Trophoblast cell (in vitro differentiated cells and primary cell): Measurements from ENCODE around the gene PADI1.

Source experiments
- DNase-seq, 2 donors: peaks; one replicate each; pipeline ENCODE4 v3.0.0-alpha.2; 2016
- H2AFZ ChIP-seq: 2 replicates; pipeline ENCODE4 v1.6.1; 2013; ENCODE audit warnings: low read length, moderate library complexity, mild to moderate bottlenecking; ENCODE audit not compliant: insufficient read depth, poor library complexity
- H2AK5ac ChIP-seq: 2 replicates; pipeline ENCODE4 v1.6.1; 2013; ENCODE audit warnings: mild to moderate bottlenecking, low read length
- H2BK120ac ChIP-seq: 2 replicates; pipeline ENCODE4 v1.6.1; 2013; ENCODE audit warnings: low read length, mild to moderate bottlenecking, moderate library complexity; ENCODE audit not compliant: insufficient read depth, poor library complexity
- H2BK12ac ChIP-seq: 2 replicates; pipeline ENCODE4 v1.6.1; 2013; ENCODE audit warnings: mild to moderate bottlenecking, low read length, moderate library complexity
- H2BK5ac ChIP-seq: 2 replicates; pipeline ENCODE4 v1.6.1; 2013; ENCODE audit warnings: low read length, low read depth, moderate library complexity, mild to moderate bottlenecking; ENCODE audit not compliant: poor library complexity
- H3K14ac ChIP-seq: 2 replicates; pipeline ENCODE4 v1.6.1; 2013; ENCODE audit warnings: mild to moderate bottlenecking, low read length
- H3K18ac ChIP-seq: 2 replicates; pipeline ENCODE4 v1.6.1; 2013; ENCODE audit warnings: mild to moderate bottlenecking, low read length
- H3K23ac ChIP-seq: 2 replicates; pipeline ENCODE4 v1.6.1; 2013; ENCODE audit warnings: low read length
- H3K27ac ChIP-seq: 2 replicates; pipeline ENCODE4 v1.5.1; 2013; ENCODE audit warnings: low read depth, mild to moderate bottlenecking, inconsistent platforms, low read length, moderate library complexity
- H3K27me3 ChIP-seq: 2 replicates; pipeline ENCODE4 v1.6.1; 2013; ENCODE audit warnings: inconsistent platforms, mild to moderate bottlenecking, low read length, moderate library complexity; ENCODE audit not compliant: insufficient read depth
- H3K36me3 ChIP-seq, 2 experiments: 1 replicate in 1 of 2; 2 replicates in 1 of 2; pipeline ENCODE4 v1.6.1; 2013; ENCODE audit warnings: low read length in 2 of 2, mild to moderate bottlenecking in 2 of 2, moderate library complexity in 1 of 2; ENCODE audit not compliant: insufficient read depth in 2 of 2, control insufficient read depth in 1 of 2
- H3K4ac ChIP-seq: 2 replicates; pipeline ENCODE4 v1.6.1; 2013; ENCODE audit warnings: low read depth, mild to moderate bottlenecking, low read length, moderate library complexity
- H3K4me1 ChIP-seq, 2 experiments: 1 replicate in 1 of 2; 2 replicates in 1 of 2; pipeline ENCODE4 v1.6.1; 2013; ENCODE audit warnings: low read length in 2 of 2, mild to moderate bottlenecking in 2 of 2, moderate library complexity in 1 of 2; ENCODE audit not compliant: insufficient read depth in 2 of 2, control insufficient read depth in 1 of 2
- H3K4me2 ChIP-seq: 2 replicates; pipeline ENCODE4 v1.6.1; 2013; ENCODE audit warnings: inconsistent platforms, mild to moderate bottlenecking, low read length, moderate library complexity
- H3K4me3 ChIP-seq: 2 replicates; pipeline ENCODE4 v1.5.1; 2013; ENCODE audit warnings: mild to moderate bottlenecking, low read depth, low read length, inconsistent platforms
- H3K79me1 ChIP-seq: one replicate; pipeline ENCODE4 v1.6.1; 2013; ENCODE audit warnings: low read length
- H3K79me2 ChIP-seq: 2 replicates; pipeline ENCODE4 v1.6.1; 2013; ENCODE audit warnings: low read length, mild to moderate bottlenecking; ENCODE audit not compliant: control insufficient read depth, insufficient read depth, poor library complexity
- H3K9ac ChIP-seq: 2 replicates; pipeline ENCODE4 v1.6.1; 2013; ENCODE audit warnings: mild to moderate bottlenecking, low read length
- H3K9me3 ChIP-seq: 2 replicates; pipeline ENCODE4 v1.6.1; 2013; ENCODE audit warnings: low read depth, mild to moderate bottlenecking, control low read depth, inconsistent platforms, low read length; ENCODE audit not compliant: insufficient read depth
- H4K12ac ChIP-seq: 2 replicates; pipeline ENCODE4 v1.6.1; 2013; ENCODE audit warnings: low read depth, mild to moderate bottlenecking, low read length, moderate library complexity
- H4K8ac ChIP-seq: 2 replicates; pipeline ENCODE4 v1.6.1; 2013; ENCODE audit warnings: low read depth, mild to moderate bottlenecking, low read length, moderate library complexity
- H4K91ac ChIP-seq: one replicate; pipeline ENCODE4 v1.6.1; 2013; ENCODE audit warnings: low read depth, mild to moderate bottlenecking, low read length, moderate library complexity
- WGBS: extraction: QIAGEN DNeasy Blood & Tissue Kit; methylation state at CpG from one replicate; pipeline ENCODE4 v1.1.7; 2013; ENCODE audit warnings: missing lambda C conversion rate; ENCODE audit not compliant: insufficient read length, insufficient coverage; ENCODE audit errors: extremely low coverage; 5-methylcytosine and 5-hydroxymethylcytosine counted together

The PADI1 gene

DNA sequence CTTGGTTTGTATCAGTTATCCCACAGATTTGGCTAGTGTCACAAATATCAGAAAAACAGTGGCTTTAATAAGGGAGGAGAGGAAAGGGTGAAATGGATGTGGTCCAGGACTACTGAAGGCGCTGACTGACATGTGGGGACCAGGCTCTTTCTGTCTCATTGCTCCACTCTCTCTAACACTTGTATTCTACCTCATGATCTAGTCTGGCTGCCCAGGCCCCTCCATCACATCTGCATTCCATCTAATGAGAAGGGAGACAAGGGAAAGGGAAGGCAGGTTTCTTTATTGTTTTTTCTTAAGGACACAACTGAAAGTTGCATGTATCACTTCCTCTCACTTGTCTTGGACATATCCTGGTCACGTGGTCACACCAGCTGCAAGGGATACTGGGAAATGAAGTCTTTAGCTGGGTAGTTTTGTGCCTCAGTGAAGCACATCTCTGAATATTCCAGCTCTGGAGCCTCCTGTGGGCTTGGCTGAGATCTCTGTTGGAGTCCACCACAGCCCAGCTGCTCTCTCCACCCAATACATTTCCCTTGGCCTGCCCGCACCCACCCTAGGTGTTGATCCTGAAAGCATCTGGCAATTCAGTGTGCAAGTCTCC is 43.7 kb upstream of the PADI1 start:
- Histone ChIP-seq H3K9me3 (peaks cover 6% of the 10 kb centered on the region), H2BK12ac (no peak overlapping the region), H3K4me1 (peaks cover 0 to 11% of the 10 kb centered on the region in 2 experiments), H2AFZ (no peak overlapping the region), H3K14ac (no peak overlapping the region), H3K79me1 (no peaks in the 10 kb centered on the region), H4K91ac (no peak overlapping the region), H4K8ac (no peak overlapping the region), H3K18ac (no peak overlapping the region), H2BK5ac (no peak overlapping the region), H3K4me3 (no peak overlapping the region), H3K27me3 (no peaks in the 10 kb centered on the region), H4K12ac (no peak overlapping the region), H2AK5ac (no peak overlapping the region), H3K27ac (no peak overlapping the region), H3K36me3 (no peaks in the 10 kb centered on the region), H3K4me2 (no peak overlapping the region), H3K4ac (no peak overlapping the region), H3K79me2 (no peaks in the 10 kb centered on the region), H3K9ac (no peak overlapping the region), H2BK120ac (no peak overlapping the region), H3K23ac (no peak overlapping the region)
- DNase-seq = no peak
- no CpG with 5 or more reads among the region's 3 CpGs for whole genome bisulfite sequencing

DNA sequence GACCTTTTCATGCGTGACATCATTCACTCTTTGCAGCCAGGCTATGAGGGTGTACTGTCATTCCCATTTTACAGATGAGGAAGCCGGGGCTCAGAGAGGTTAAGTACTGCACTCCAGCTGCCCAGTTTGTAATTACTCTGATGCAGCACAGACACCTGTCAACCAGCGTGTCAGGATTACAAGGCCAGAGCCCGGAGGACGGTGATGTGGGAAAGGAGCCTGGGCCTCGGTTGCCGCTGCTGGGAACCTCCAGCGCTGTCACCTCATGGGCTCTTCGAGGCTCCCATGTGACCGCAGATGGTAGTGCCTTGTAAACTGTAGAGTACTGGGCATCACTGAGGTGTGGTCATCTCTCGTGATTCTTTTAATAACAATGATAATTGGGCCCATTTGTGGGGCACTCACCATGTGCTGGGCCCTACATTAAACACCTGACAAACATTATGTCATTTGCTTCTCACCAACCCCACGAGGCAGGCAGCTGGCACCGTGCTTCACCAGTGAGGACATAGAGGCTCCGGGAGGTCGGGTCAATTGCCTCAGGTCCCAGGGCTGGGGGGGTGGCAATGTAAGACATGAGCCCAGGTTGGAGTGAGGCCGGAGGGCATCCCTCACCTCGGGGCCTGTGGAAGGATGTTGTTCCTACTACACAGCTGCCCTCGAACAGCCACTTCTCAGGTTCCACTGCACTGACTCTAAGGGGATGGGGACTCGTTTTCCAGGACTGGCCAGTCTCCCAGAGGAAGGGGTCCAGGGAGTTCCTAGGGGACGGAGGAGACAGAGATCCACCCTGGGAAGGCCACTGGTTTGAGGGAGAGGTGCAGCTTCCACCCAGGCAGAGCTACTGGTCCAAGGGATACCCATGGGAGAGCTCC is 42.8 kb upstream of the PADI1 start:
- Histone ChIP-seq H3K4ac (no peak overlapping the region), H3K79me1 (peaks cover 4% of the 10 kb centered on the region), H3K23ac (no peak overlapping the region), H3K14ac (no peak overlapping the region), H4K12ac (no peak overlapping the region), H3K4me1 (peaks cover 5 to 16% of the 10 kb centered on the region in 2 experiments), H3K79me2 (no peaks in the 10 kb centered on the region), H3K4me2 (no peak overlapping the region), H3K9me3 (peaks cover 6% of the 10 kb centered on the region), H2BK12ac (peak overlapping the region; percentile 12), H3K4me3 (no peak overlapping the region), H4K8ac (peak overlapping the region; percentile 10), H2BK5ac (no peak overlapping the region), H3K18ac (no peak overlapping the region), H4K91ac (peak overlapping the region; percentile 45), H3K27ac (no peak overlapping the region), H2AK5ac (peak overlapping the region; percentile 38), H3K9ac (no peak overlapping the region), H2BK120ac (no peak overlapping the region), H2AFZ (no peak overlapping the region), H3K36me3 (no peaks in the 10 kb centered on the region), H3K27me3 (no peaks in the 10 kb centered on the region)
- DNase-seq = peak; percentile 21 to 30
- WGBS = no CpG with 5 or more reads among the region's 20 CpGs

GRCh38 chr1:17162941-17163340 is 42.0 kb upstream of the PADI1 start:
- H3K9ac ChIP-seq = no peak overlapping the region
- no peak overlapping the region for H3K4me3 ChIP-seq
- H2BK120ac ChIP-seq = no peak overlapping the region
- peak; percentile 98 to 99 for DNase-seq
- no peak overlapping the region for H4K91ac ChIP-seq
- no peak overlapping the region for H3K14ac ChIP-seq
- H4K12ac ChIP-seq = no peak overlapping the region
- no peak overlapping the region for H2AK5ac ChIP-seq
- no peak overlapping the region for H3K4me2 ChIP-seq
- H3K18ac ChIP-seq = no peak overlapping the region
- no peaks in the 10 kb centered on the region for H3K79me2 ChIP-seq
- H4K8ac ChIP-seq = no peak overlapping the region
- no peak overlapping the region for H3K27ac ChIP-seq
- H3K27me3 ChIP-seq = no peaks in the 10 kb centered on the region
- H3K23ac ChIP-seq = no peak overlapping the region
- no CpG with 5 or more reads among the region's 7 CpGs for WGBS
- H3K36me3 ChIP-seq = no peaks in the 10 kb centered on the region
- H3K4ac ChIP-seq = no peak overlapping the region
- H3K79me1 ChIP-seq = peaks cover 6% of the 10 kb centered on the region
- peaks cover 6% of the 10 kb centered on the region for H3K9me3 ChIP-seq
- no peak overlapping the region for H2BK5ac ChIP-seq
- no peak overlapping the region for H2BK12ac ChIP-seq
- peaks cover 11 to 23% of the 10 kb centered on the region in 2 experiments for H3K4me1 ChIP-seq
- H2AFZ ChIP-seq = no peak overlapping the region

DNA sequence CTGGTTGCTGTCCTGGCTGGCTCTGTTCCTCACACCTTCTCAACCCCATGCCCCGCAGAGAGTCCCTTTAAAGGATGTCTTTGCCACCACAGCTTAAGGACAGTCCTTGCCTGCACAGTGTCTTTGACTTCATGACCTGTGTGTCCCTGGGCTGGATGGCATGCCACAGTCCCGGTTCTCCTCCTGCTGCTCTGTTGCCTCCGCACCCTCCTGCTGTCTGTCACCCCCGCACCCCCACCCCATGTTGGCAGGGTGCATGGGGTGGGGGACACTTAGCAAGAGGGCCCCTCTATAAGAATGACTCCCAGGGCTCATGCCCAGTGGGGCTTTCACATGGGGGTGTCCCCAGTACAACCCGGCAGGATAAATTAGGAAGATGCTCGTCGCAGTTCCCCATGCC is 41.6 kb upstream of the PADI1 start:
- H2AFZ ChIP-seq = no peak overlapping the region
- no peak overlapping the region for H2BK12ac ChIP-seq
- no peaks in the 10 kb centered on the region for H3K36me3 ChIP-seq
- no peak overlapping the region for H4K8ac ChIP-seq
- no peak overlapping the region for H2AK5ac ChIP-seq
- peaks cover 6% of the 10 kb centered on the region for H3K9me3 ChIP-seq
- DNase-seq = no peak
- H4K91ac ChIP-seq = no peak overlapping the region
- no peak overlapping the region for H3K4ac ChIP-seq
- no peak overlapping the region for H3K4me2 ChIP-seq
- H3K79me1 ChIP-seq = peaks cover 9% of the 10 kb centered on the region
- peaks cover 14 to 27% of the 10 kb centered on the region in 2 experiments for H3K4me1 ChIP-seq
- no peak overlapping the region for H3K23ac ChIP-seq
- no peak overlapping the region for H4K12ac ChIP-seq
- no peak overlapping the region for H3K14ac ChIP-seq
- no peak overlapping the region for H2BK120ac ChIP-seq
- no peak overlapping the region for H2BK5ac ChIP-seq
- H3K18ac ChIP-seq = no peak overlapping the region
- no peak overlapping the region for H3K9ac ChIP-seq
- H3K27ac ChIP-seq = no peak overlapping the region
- no peaks in the 10 kb centered on the region for H3K27me3 ChIP-seq
- no CpG with 5 or more reads among the region's 7 CpGs for WGBS
- no peak overlapping the region for H3K4me3 ChIP-seq
- H3K79me2 ChIP-seq = no peaks in the 10 kb centered on the region
